Stimulated activated CD8-positive, alpha-beta memory T cell treated with anti-CD3 and anti-CD28 coated beads, Interleukin-15, amount 100 ng/mL, for 1 hour (primary cell): Measurements from ENCODE around the gene YPEL1.
A peak's percentile ranks its signal among the peaks of the same experiment; 100 is the strongest.
"Not testable (repeated sequence)": the region's sequence is repeated elsewhere in the genome, so short reads cannot be mapped to it uniquely, and the experiment has no call there.

Experiments
- DNase-seq: peaks from one replicate; pipeline ENCODE4 v3.0.0-alpha.2; 2020; ENCODE audit warnings: low read depth

Gene YPEL1

DNA sequence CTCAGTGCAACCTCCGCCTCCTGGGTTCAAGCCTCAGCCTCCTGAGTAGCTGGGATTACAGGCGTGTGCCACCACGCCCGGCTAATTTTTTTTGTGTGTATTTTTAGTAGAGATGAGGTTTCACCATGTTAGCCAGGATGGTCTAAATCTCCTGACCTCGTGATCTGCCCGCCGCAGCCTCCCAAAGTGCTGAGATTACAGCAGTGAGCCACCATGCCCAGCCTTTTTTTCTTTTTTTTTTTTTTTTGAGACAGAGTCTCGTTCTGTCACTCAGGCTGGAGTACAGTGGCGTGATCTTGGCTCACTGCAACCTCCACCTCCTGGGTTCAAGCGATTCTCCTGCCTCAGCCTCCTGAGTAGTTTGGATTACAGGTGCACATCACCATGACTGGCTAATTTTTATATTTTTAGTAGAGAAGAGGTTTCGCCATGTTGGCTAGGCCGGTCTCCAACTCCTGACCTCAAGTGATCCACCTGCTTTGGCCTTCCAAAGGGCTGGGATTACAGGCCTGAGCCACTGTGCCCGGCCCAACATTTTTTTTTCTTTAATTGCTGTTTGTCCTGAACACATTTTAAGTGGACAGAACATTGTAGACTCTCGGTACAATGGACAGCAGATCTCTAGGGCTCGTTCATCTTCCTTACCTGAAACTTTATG is 14.3 kb downstream of the YPEL1 start:
- DNase-seq: not testable (repeated sequence)

DNA sequence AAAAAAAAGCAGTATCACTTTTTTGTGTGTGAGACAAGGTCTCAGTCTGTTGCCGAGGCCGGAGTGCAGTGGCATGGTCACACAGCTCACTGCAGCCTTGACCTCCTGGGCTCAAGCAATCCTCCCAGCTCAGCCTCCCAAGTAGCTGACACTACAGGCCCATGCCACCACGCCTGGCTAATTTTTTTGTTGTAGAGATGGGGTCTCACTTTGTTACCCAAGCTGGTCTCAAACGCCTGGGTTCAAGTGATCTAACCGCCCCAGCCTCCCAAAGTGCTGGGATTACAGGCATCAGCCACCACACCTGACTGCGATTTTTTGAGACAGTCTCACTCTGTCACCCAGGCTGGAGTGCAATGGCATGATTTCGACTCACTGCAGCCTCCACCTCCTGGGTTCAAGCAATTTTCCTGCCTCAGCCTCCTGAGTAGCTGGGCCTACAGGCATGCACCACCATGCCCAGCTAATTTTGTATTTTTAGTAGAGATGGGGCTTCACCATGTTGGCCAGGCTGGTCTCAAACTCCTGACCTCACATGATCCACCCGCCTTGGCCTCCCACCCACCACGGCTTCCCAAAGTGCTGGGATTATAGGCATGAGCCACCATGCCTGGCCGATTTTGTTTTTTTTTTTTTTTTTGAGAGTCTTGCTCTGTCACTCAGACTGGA is 15.3 kb downstream of the YPEL1 start:
- not testable (repeated sequence) for DNase-seq

DNA sequence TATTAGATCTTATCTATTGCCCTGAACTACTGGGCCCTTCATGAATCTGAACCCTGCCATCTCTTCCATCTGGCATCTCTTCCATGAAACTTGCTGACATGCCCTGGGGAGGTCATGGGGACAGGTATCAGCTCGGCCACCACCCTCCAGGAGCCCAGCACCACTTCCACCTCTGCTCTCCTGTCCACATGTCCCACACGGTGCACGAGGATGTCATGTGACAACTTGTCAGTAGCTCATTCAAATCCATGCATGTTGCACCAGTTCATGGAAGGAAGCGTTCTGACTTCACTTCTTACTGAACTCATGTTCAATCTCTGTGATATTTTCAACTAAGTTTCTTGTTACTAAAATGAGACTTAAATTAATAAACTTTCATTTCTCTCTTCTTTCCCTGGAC is 16.6 kb downstream of the YPEL1 start:
- no peak for DNase-seq

DNA sequence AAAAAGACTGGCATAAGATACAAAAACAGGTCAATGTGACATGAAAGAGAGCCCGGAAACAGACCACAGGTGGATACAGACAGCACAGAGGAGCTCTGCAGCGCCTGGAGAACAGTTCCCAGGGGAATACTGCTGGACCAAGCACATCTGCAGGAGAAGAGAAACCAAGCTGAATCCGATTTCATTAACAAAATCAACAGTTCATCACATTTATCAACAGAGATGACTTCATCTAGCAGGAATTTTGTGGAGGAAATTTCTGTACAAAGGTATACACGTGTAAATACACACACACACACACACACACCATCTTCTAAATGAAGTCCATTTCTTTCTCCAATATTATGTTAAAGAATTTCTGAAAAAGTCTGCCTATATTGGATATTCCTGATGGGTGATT is 17.1 kb downstream of the YPEL1 start:
- no peak for DNase-seq

DNA sequence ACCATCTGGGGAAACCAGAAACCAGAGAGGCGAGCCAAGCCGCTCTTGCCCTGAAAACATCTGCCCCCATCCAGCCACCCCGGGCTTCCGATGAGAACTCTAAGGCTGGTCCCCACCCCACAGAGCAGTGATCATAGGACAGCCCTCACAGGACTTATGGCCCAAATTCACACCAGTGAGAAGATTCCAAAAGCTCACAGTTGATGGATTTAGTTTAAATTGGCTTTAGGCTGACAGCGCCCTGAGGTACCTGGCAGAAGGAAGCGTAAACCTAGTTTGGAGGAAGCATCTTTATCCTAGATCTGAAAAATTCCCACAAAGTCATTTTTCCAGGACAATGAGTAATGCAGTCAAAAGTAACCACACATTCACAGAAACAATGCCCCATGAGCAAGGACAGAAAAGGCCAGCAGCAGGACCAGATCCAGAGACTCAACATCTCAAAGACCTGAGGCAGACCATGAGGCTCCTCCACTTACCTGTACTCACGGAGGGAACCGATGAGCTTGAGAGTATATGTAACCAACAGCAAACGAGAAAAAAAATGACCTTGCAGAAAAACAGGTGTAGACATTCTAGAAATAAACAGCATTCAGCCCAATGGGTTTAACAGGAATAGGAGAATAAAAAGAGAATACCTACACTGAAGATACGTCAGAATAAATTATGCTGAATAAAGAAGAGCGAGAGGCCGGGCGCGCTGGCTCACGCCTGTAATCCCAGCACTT is 19.0 kb downstream of the YPEL1 start:
- not testable (repeated sequence) for DNase-seq

DNA sequence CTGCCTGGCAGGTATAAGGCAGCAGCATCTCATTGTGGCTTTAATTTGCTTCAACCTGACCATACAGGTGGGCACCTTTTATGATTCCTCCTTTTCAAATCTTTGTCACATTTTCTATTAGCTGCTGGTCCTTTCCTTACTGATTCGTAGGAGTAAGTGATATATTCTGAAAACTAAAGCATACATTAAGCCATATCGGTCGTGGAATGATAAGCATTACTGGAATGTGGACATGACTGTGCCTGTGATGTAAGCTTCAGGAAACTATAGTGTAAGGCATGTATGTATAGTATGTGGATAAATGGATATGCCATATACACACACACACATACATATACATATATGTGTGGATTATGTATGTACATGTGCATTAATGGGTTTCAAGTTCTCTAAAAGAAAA is 20.8 kb downstream of the YPEL1 start:
- DNase-seq: no peak

DNA sequence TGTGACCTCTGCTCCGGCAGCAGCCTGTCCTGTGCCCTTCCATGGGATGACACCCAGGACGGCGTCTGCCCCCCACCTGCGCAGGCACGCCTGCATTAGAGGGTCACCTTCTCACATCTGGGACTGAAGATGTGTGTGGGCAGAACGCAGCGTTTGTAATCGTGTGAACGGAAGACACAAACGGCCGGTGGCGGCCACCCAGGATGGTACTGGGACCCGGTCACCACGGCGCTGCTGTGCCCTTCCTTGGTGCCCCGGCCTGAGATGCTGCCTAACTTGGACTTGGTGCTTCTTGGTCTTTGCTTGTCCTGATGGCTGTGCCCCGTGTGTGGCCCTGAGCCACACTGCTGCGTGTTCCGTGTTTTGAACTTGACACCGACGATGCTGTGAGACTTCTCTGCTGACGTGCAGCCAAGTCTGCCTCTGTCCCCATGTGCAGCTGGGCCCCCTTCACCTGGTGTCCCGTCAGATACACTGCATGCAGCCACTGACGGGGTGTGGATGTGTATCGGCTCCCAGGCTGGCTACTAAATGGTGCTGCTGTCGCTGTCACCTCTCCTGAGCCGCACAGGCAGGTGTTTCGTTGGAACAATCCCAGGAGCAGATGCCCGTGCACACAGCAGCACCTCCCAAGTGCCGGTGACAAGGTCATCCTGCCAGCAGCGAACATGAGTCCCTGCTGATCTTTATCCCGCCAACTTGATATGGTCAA is 21.4 kb downstream of the YPEL1 start:
- no peak for DNase-seq

- no peak for DNase-seq
Measured at GRCh38 chr22:21713428-21714058, 22.1 kb downstream of the YPEL1 start.

DNA sequence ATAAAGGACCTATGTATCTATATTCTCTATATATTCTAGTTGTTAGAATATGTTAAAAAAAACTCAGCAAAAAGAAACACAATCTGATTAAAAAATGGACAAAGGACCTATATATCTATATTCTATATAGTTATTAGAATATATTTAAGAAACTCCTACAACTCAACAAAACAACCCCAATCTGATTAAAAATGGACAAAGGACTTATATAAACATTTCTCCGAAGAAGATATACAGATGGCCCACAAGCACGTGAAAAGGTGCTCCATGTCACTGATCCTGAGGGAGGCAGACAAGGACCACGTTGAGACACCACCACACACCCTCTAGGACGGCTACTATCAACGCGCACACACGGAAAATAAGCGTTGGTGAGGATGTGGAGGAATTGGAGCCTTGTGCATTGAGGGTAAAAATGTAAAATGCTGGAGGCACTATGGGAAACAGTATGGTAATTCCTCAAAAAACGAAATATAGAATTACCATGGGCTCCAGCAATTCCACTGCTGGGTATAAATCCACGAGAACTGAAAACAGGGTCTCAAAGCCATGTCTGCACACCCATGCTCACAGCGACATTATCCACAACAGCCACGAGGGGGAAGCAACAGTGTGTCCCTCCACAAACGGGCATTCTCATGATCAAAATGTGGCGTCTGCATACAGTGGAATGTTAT is 22.7 kb downstream of the YPEL1 start:
- DNase-seq: peak; percentile 24

GRCh38 chr22:21711851-21712250 is 23.7 kb downstream of the YPEL1 start:
- no peak for DNase-seq

DNA sequence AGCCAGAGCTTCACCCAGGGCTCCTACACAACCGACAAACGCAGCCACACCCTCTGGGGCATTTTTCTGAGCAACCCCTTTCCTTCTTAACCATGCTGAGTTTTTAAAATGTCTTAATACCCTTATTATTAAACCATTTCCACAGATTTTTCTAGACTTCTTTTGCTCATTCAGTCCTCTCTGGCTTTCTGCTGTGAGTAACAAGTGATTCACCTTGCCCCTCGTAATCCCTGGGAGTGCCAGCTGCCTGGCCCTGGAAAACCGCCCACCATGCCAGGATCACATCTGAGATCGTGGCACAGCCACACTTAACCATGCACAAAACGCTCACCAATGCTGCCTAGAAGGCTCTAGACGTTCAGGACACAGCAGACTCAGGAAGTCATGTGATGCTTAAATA is 25.4 kb downstream of the YPEL1 start:
- no peak for DNase-seq

DNA sequence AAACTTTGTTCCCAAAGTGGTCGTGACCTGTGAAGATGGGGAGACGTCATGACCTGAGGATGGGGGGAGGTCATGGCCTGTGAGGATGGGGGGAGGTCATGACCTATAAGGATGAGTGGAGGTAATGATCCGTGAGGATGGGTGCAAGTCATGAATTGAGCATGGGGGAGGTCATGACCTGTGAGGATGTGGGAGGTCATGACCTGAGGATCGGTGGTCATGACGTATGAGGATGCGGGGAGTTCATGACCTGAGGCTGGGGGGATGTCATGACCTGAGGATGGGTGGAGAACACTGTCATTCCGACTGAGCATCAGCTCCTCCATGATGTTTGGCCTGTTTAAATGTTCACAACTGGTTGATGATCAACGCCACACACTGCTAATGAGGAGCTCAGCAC is 25.9 kb downstream of the YPEL1 start:
- DNase-seq: no peak

DNA sequence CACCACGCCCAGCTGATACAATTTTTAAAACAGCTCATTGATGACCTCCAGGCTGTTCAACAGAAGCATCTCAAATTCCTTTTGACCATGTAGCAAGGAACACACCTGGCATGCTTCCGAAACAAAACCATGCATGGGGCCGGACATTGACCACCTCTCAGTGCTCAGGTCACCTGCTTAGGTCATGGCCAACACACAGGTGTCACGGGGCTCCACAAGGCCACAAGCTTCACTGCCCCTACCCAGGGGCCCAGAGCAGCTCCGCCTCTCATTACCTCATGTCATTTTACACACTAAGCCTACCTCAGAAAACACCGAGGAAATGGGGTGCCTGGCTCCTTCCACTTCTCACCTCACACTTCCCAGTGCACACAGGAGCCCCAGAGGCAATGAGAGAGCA is 26.6 kb downstream of the YPEL1 start:
- DNase-seq: no peak

DNA sequence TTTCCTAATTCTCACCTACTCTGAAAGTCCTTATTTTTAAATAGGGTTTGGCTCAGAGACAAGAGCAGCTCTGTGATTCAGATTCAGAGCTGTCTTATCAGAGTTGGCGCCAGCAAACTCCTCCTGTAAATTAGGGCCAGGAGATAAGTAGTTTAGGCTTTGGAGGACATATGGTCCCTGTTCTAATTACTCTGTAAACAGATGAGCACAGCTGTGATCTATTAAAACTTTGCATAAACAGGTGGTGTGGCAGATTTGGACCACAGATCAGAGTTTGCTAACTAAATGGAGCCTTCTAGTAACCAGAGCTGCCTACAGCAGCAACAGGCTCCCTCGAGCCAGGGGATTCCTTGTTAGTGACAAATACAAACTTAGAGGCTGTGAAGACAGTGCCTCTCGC is 27.9 kb downstream of the YPEL1 start:
- DNase-seq: no peak

- DNase-seq: no peak
Measured at GRCh38 chr22:21703684-21704316, 31.8 kb downstream of the YPEL1 start.

DNA sequence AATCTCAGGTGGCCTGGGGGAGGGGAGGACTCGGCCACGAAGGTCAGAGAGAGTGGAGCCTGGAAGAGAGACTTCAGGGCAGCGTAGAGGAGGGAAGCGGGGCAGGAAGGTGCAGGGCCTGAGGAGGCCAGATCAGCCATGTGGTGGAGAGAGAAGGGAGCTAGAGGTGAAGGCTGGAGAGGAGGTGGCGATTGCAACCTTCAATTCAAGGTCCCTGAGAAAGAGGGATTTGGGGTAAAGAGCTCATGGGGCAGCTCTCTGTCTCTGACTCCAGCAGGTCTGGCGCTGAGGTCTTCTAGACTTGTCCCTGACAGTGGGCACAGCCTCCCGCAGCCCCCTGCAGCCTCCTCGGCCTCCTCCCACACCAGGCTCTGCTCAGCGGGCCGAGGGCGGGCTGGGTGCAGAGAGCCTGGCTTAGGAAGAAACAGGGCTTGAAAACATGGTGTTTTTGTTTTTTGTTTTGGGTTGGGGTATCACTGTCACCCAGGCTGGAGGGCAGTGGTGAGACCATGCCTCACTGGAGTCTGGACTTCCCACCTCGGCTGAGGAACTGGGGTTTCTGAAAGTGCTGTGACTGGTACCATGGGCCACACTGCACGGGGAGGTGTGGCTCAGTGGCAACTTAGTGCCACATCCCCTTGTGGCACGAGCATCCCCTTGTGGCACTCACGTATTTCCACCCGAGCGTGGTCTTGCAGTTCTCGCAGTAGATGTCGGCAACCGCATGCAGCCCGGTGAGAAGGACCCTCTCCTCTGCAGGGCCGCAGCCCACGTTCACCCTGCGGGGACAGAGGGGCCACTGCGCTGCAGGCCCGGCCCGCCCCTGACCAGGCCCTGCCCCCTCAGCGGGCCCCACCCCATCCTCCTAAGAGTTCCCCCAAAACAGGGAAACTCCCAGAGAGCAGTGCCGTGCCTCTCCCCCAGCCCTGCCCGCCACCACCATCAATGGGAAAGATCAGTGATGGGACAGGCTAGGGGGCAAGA is 32.6 kb downstream of the YPEL1 start:
- DNase-seq: no peak

GRCh38 chr22:21702094-21702493 is 33.5 kb downstream of the YPEL1 start:
- no peak for DNase-seq

DNA sequence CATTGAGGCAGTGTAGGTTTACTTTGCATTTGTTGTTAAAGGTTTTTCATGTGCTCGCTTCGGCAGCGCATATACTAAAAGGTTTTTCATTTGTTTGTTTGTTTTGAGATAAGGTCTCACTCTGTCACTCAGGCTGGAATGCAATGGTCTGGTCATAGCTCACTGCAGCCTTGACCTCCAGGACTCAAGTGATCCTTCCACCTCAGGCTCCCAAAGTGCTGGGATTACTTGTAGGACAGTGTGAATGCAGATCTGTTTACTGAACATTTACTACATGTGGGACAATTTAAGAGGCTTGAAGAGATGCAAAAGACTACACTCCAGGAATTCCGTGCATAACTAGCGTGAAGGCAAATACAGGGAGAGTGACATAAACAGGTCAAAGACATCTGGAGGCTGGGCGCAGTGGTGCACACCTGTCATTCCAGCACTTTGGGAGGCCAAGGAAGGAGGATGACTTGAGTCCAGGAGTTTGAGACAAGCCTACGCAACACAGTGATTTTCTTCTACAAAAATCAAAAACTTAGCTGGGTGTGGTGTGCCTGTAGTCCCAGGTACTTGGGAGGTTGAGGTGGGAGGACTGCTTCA is 34.1 kb downstream of the YPEL1 start:
- DNase-seq: no peak

DNA sequence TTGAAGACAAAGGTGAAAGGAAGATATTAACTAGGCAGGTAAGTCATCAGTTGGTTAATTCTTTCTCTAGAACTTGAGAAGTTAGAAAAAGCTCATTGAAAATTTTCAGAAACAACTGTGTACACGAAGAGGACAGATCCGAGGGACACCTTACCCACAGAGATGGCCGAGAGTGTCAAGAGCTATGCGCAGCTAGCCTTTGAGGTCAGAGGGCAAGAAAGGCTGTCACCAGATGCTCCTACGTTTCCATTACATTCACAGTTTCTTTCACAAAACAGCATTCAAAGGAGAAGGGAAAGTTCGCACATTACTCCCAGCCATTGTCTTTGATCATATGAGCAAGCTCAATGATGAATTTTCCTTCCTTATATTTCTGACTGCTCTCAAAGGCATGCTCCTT is 34.8 kb downstream of the YPEL1 start:
- no peak for DNase-seq

- no peak for DNase-seq
Measured at GRCh38 chr22:21699643-21700042, 36.0 kb downstream of the YPEL1 start.
